NAMALWA (cell line): Measurements from ENCODE around the gene USP37.
A peak's percentile ranks its signal among the peaks of the same experiment; 100 is the strongest.
"Not testable (repeated sequence)": the region's sequence is repeated elsewhere in the genome, so short reads cannot be mapped to it uniquely, and the experiment has no call there.

Source experiments
- DNase-seq: peaks from one replicate; pipeline ENCODE4 v3.0.0-alpha.2; 2015; ENCODE audit warnings: low spot score

The USP37 gene

GRCh38 chr2:218568190-218569037 is at the start of gene USP37, which contains the start of gene CNOT9:
Gene USP37, minus strand, starts transcription at chr2:218568351. Its CDS starts 9,698 bp downstream, at chr2:218558653.
Gene CNOT9, plus strand, starts transcription at chr2:218568839. Its CDS starts 116 bp downstream, at chr2:218568955.
- DNase-seq: peak; percentile 98

GRCh38 chr2:218615868-218616315 is 47.7 kb upstream of the USP37 start:
- no peak for DNase-seq

GRCh38 chr2:218607436-218608115 is 39.4 kb upstream of the USP37 start, which contains the start of gene PLCD4:
Gene PLCD4, plus strand, starts transcription at chr2:218607899. Its CDS starts 7,841 bp downstream, at chr2:218615740.
- no peak for DNase-seq

- DNase-seq: no peak
Observed at GRCh38 chr2:218605432-218605831, 37.3 kb upstream of the USP37 start.

GRCh38 chr2:218585541-218585940 is 17.4 kb upstream of the USP37 start:
- no peak for DNase-seq

- DNase-seq: no peak
Observed at GRCh38 chr2:218583983-218584850, 16.1 kb upstream of the USP37 start.

- DNase-seq: no peak
Observed at GRCh38 chr2:218582076-218582475, 13.9 kb upstream of the USP37 start.

- DNase-seq: no peak
Observed at GRCh38 chr2:218578272-218578877, 10.2 kb upstream of the USP37 start.

GRCh38 chr2:218577482-218578220 is 9.5 kb upstream of the USP37 start:
- no peak for DNase-seq

- DNase-seq: no peak
Observed at GRCh38 chr2:218576854-218577253, 8.7 kb upstream of the USP37 start.

GRCh38 chr2:218570850-218571249 is 2.7 kb upstream of the USP37 start:
- no peak for DNase-seq

GRCh38 chr2:218569661-218570500 is 1.7 kb upstream of the USP37 start:
- DNase-seq: peak; percentile 57

- peak; percentile 62 for DNase-seq
Observed at GRCh38 chr2:218569038-218569431, 884 bp upstream of the USP37 start.

- no peak for DNase-seq
Observed at GRCh38 chr2:218567797-218568189, 358 bp downstream of the USP37 start.

- no peak for DNase-seq
Observed at GRCh38 chr2:218566296-218566695, 1.9 kb downstream of the USP37 start.

GRCh38 chr2:218564056-218564455 is 4.1 kb downstream of the USP37 start:
- no peak for DNase-seq

GRCh38 chr2:218558986-218559385 is 9.2 kb downstream of the USP37 start:
- DNase-seq: no peak

GRCh38 chr2:218557941-218558340 is 10.2 kb downstream of the USP37 start:
- no peak for DNase-seq

GRCh38 chr2:218555527-218555926 is 12.6 kb downstream of the USP37 start:
- DNase-seq: no peak

GRCh38 chr2:218554225-218554624 is 13.9 kb downstream of the USP37 start:
- DNase-seq: not testable (repeated sequence)
